HUDEP-2 (cell line): ENCODE data around the gene PRKAB2.

Source experiments
- DNase-seq, 76 experiments: peaks; one replicate each; lab custom pipeline; 2025; ENCODE audit not compliant: unreplicated experiment in 76 of 76; lab: John Stamatoyannopoulos, UW

PRKAB2 gene

DNA sequence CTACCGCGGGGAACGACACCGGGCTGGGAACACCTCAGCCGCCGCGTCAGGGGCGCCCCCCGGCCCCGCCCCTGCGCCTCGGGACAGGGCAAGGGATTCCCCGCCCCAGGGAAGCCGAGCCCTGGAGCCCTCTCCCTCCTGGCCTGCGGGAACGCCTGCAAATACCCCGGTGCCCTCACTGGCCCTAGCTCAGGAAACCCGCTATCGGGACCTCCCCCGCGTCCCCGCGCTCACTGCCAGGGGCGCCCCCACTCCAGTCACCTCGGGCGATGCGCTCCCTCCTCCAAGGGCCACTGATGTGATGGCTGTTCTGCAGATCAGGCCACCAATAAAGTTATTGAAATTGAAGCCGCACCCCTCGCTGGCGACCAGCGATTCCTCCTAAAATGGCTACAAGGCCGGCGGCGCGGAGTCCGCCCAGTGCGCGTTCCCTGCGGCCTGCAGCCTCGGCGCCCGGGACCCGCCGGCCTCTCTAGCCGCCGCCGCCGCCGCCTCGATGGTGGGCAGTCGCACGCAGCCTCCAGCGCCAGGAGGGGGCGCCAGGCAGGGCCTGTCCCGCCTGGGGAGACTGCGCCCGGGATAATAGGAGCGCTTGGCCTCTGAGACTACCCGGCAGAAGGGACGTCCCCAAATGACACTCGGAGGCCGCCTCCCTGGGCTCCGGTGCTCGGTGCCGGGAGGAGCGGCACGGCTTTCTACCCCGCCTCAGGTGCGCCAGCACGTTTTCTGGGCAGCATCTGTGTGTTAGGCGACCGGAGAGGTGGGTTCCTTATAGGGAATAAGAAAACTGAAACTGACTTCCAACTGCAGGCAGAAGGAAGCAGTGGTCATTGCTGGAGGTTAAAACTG lies at the start of gene PRKAB2:
Gene PRKAB2 (minus strand): TSS at position 303 of the 849 bp plus-strand sequence. CDS start 326 bp downstream, outside the sequence.
- peak; percentile 36 to 95 (median 90) for DNase-seq

- DNase-seq: no peak
These were observed 46.3 kb upstream of the PRKAB2 start for GRCh38 chr1:147218606-147219005.

DNA sequence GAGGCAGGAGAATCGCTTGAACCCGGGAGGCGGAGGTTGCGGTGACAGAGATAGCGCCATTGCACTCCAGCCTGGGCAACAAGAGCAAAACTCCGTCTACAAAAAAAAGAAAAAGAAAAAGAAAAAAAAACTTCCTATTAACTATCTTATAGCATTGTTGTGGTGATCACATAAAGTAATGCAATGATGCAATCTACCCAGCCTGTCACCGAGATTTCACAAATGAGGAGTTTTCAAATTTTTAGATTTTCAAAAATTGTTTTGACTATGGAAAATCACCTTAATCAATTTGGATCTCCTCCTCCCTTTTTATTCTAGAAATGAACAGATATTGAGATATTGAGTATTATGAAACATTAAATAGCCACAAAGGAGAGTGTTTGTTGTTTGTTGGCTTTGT lies 44.9 kb upstream of the PRKAB2 start:
- DNase-seq: no peak

DNA sequence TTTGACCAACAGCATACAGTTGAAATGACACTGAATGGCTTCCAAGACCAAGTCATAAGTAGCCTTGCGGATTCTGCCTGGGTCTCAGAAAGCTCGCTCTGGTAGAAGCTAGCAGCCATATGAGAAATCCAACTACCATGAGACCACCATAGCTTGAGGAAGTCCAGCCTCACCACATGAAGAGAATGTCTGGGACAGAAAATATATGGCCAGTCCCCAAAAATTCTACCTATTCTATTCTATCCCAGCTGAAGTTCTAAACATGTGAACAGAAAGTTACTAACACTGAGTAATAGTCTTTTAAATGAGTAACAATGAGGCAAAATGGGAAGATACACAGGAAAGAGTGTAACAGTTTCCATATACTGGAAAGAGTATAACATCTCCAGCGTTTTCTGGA lies 43.9 kb upstream of the PRKAB2 start:
- DNase-seq: no peak

DNA sequence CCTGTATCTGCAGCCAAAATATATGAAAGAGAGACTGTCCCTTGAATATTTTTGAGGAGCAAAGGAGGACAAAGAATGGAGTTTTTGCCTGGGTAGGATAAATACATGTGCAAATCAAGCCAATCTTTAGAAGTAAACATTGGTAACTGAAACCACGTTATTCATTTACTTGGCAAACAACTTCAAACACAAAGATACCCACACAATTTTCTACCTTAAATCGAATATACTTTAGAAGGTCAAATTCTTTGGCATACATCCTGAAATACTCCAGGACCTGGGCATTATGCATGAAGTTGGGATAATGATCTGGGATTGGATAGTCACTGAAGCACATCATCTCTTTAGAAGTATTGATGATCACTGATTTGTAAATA lies 43.3 kb upstream of the PRKAB2 start:
- no peak for DNase-seq

- DNase-seq: no peak
These were observed 42.7 kb upstream of the PRKAB2 start for GRCh38 chr1:147214842-147215539.

- DNase-seq: no peak
These were observed 42.1 kb upstream of the PRKAB2 start for GRCh38 chr1:147214325-147214724.

- DNase-seq: no peak
These were observed 41.0 kb upstream of the PRKAB2 start for GRCh38 chr1:147213271-147213670.

DNA sequence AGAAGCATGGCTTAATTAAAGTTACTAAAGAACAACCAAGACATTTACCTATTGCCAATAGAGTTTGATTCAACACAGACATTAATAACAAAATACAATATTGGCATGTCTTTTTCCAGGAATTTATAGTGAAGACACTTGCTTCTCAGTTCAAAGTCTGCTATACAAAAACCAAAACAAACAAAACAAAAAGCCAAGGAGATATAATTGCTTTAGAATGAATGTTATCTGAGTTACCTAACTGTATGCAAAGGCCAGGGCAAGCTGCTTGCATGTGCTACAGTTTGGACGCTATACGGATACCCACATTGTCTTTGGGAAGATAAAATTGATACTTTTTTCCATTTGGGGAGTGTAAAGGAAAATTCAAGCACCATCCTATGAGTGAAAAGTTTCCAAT lies 39.3 kb upstream of the PRKAB2 start:
- DNase-seq: no peak

DNA sequence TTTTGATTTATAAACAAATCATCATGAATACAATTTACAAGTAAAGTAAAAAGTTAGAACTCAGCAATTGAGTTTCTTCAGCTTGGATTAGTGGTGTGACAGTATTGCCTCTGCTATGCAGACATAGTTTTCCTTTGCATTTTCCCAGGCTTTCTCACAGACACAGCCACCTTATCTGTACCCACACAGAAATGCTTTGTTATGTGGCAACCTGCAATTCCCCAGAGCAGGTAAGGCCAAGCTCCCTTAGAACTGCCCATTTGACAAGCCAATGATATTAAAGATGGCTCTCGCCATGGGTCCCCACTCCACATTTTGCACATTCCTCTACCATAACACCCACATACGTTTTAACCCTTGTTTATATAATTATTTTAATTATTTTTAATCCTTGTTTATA lies 38.7 kb upstream of the PRKAB2 start:
- no peak for DNase-seq

GRCh38 chr1:147209825-147210821 lies 37.9 kb upstream of the PRKAB2 start:
- no peak for DNase-seq

- no peak for DNase-seq
These were observed 36.3 kb upstream of the PRKAB2 start for GRCh38 chr1:147208619-147209018.

GRCh38 chr1:147207192-147207591 lies 34.9 kb upstream of the PRKAB2 start:
- no peak for DNase-seq

DNA sequence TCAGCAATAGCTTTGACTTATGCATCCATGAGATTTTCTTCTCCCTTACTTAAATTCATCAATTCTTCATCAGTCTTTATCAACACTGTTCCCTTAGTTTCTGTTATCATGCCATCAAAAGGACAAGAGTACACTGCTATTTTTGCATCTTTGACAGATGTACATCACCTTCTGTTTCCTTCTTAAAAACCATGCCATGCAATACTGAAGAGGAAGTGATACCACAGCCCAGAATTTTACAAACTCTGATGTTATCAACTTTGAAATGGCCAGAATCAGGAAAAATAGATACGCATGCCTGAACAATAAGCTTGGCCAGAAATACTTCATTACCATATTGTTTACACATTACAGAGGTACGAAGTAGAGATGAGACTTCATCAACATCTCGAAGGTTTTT lies 31.8 kb upstream of the PRKAB2 start:
- no peak for DNase-seq

DNA sequence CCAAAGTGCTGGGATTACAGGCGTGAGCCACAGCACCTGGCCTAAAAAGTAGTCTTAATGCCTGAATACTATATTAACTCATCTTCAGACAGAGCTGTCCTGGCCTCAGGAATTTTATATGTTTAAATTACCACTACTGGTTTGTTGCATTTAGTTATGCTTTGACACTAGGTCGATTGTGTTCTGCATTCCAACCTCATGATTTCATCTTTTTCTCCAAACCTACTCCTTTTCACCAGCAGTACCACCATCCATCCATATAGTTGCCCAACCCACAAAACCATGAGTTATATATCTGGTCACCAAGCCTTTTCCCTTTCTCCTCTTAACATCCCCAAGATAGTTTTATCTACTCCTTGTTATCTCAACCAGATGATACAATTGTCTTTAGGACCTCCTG lies 30.3 kb upstream of the PRKAB2 start:
- DNase-seq: no peak

GRCh38 chr1:147201786-147202185 lies 29.5 kb upstream of the PRKAB2 start:
- DNase-seq: no peak

GRCh38 chr1:147201276-147201675 lies 29.0 kb upstream of the PRKAB2 start:
- no peak for DNase-seq

DNA sequence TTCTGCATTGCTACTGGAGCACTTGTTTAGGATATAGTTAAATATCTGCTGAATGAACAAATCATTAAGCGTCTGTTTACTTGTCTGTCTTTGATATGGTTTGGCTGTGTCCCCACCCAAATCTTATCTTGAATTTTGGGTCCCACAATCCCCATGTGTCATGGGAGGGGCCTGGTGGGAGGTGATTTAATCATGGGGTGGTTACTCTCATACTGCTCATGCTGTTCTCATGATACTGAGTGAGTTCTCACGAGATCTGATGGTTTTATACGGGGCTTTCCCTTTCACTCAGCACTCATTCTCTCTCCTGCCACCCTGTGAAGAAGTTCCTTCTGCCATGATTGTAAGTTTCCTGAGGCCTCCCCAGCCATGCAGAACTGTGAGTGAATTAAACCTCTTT lies 25.1 kb upstream of the PRKAB2 start:
- DNase-seq: peak in 17 of 76 experiments; percentile 0 to 37 (median 4)

- DNase-seq: no peak
These were observed 17.2 kb upstream of the PRKAB2 start for GRCh38 chr1:147189514-147189913.

DNA sequence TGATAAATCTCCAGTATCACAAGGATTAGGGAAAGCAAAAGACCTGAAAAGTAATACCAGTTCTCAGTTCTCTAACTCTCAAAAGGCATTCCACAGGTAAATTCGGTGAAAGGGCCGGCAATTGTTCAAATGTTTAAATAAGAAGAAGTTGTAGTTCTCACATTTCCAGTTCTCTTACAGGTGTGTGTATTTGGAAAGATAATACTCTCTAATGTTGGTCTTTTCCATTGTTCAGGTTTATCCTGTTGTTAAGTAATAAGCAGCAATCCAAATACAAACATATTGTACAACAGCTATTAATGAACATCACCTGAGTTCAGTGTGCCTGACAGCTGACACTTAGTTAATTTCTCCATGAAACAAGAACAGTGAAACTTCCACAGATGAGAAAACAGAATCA lies 13.2 kb upstream of the PRKAB2 start:
- no peak for DNase-seq
